Measurements from ENCODE around the gene DNAI4. TPM values are rescaled to one million over a fixed set of nuclear protein-coding genes. Genes with fewer than 3 reads are reported as not detected.

DNAI4 gene
- total and polyA plus RNA-seq, 9 of the 15 experiments (the other 6 are each of a cell fraction or from before 2014, with no cell fraction given) = 0.57 to 4.8 (median 2.6) TPM; not detected in 1

GRCh38 chr1:66916320-66916719, 8.3 kb downstream of the DNAI4 start (continued):
- TF ChIP-seq REST (IDR thresholded peaks at IDR 0.05; ENCODE audit: borderline replicate concordance) (peak; percentile 3; the same call in 1 of the 2 replicates), REST (CRISPR knock-in tag; IDR thresholded peaks at IDR 0.05; ENCODE audit: low read depth) (no peak), ZNF395 (CRISPR knock-in tag; IDR thresholded peaks at IDR 0.05) (peak; percentile 27; the same call in 1 of the 2 replicates), MIER1 (IDR thresholded peaks at IDR 0.05; ENCODE audit: low read depth) (no peak), ZNF165 (CRISPR knock-in tag; IDR thresholded peaks at IDR 0.05; ENCODE audit: borderline replicate concordance) (no peak), SOX6 (IDR thresholded peaks at IDR 0.05) (peak; percentile 97), MCM3 (IDR thresholded peaks at IDR 0.05) (no peak), ZNF354B (CRISPR knock-in tag; IDR thresholded peaks at IDR 0.05) (0 out of 2 replicates have a peak, but pooled peaks have one; percentile 42), HSF4 (CRISPR knock-in tag; IDR thresholded peaks at IDR 0.05; ENCODE audit: borderline replicate concordance) (no peak), GATA2 (CRISPR knock-in tag; IDR thresholded peaks at IDR 0.05) (peak; percentile 84), ID3 (CRISPR knock-in tag; IDR thresholded peaks at IDR 0.05) (no peak), ID3 (tag; IDR thresholded peaks at IDR 0.05) (no peak), ADNP (tag; IDR thresholded peaks at IDR 0.05) (0 out of 2 replicates have a peak, but pooled peaks have one; percentile 54), E4F1 (CRISPR knock-in tag; IDR thresholded peaks at IDR 0.05; ENCODE audit: borderline replicate concordance) (no peak), TAL1 (IDR thresholded peaks at IDR 0.05) (peak; percentile 96), MECOM (CRISPR knock-in tag; IDR thresholded peaks at IDR 0.05) (peak; percentile 60; the same call in 1 of the 2 replicates)
